HepG2 (cell line): ENCODE results near the gene WNT6. TPM values are rescaled to one million over a fixed set of nuclear protein-coding genes. Genes with fewer than 3 reads are reported as not detected.

Experiments used
- ATAC-seq: fragments of 200-7000 bp; cut with Tn5 transposase; 3 replicates; pipeline ENCODE4 v1.9.1; 2020; ENCODE audit warnings: mild to moderate bottlenecking, moderate library complexity
- BruUV-seq: library from RNA; stranded (reverse); fragments of 400-500 nt; replicated peaks from 2 replicates; lab custom pipeline; 2021; lab: Mats Ljungman, UMichigan
- CTCF ChIA-PET: fragments of 300-600 bp; formaldehyde crosslinking; extraction: SDS; loops from one replicate; lab custom pipeline; 2021; ENCODE audit warnings: low total read pairs, inconsistent platforms, low intra/inter-chr PET ratio; lab: Yijun Ruan, JAX
- POLR2A ChIA-PET: fragments of 350-600 bp; sonication (Branson Sonifier 250); formaldehyde crosslinking; loops from one replicate; lab custom pipeline; 2020; ENCODE audit warnings: antibody characterized with exemption, inconsistent platforms; lab: Yijun Ruan, JAX
- DNase-seq: peaks from one replicate; pipeline ENCODE4 v3.0.0-alpha.2; 2015; ENCODE audit warnings: low spot score
- FAIRE-seq: peaks from 3 replicates; lab custom pipeline; 2011; peaks lifted over from hg19 to GRCh38; lab: Jason Lieb, UNC
- H2AFZ ChIP-seq: one replicate; pipeline ENCODE4 v1.6.1; 2011; ENCODE audit warnings: low read length, inconsistent platforms
- H3K27ac ChIP-seq: fragments of 300-600 bp; 3 replicates; pipeline ENCODE4 v1.8.0; 2011; ENCODE audit warnings: mixed run types, mild to moderate bottlenecking, mixed read lengths, low read length, inconsistent platforms; ENCODE audit not compliant: insufficient read depth; ENCODE audit errors: extremely low read length
- H3K27me3 ChIP-seq, 2 experiments: fragments of 200-600 bp in 1 of 2; 2 replicates in 1 of 2; 3 replicates in 1 of 2; pipeline versions ENCODE4 v1.6.0 to v1.8.0; 2011; ENCODE audit warnings: low read length in 2 of 2, mild to moderate bottlenecking in 2 of 2, moderate library complexity in 2 of 2, inconsistent platforms in 1 of 2; ENCODE audit not compliant: insufficient read depth in 2 of 2, control insufficient read depth in 1 of 2
- H3K36me3 ChIP-seq, 2 experiments: fragments of 200-600 bp in 1 of 2; replicated peaks in 1 of 2; 2 replicates in 1 of 2; 3 replicates in 1 of 2; pipeline versions ENCODE4 v1.5.1 to v1.8.0; 2011; ENCODE audit warnings: low read length in 2 of 2, inconsistent platforms in 1 of 2; ENCODE audit not compliant: insufficient read depth in 2 of 2, control insufficient read depth in 1 of 2
- H3K4me1 ChIP-seq: 2 replicates; pipeline ENCODE4 v1.5.1; 2012; ENCODE audit warnings: low read length, inconsistent platforms; ENCODE audit not compliant: insufficient read depth
- H3K4me2 ChIP-seq: 2 replicates; pipeline ENCODE4 v1.6.0; 2011; ENCODE audit warnings: low read depth, low read length, inconsistent platforms
- H3K4me3 ChIP-seq, 3 experiments: fragments of 200-600 bp in 1 of 3; sonication (generic), shearing (Covaris generic) in 1 of 3; replicated peaks in 1 of 3; 2 replicates each; pipeline ENCODE4 v1.5.1; 2011 to 2016; ENCODE audit warnings: low read length in 3 of 3, inconsistent platforms in 2 of 3, low read depth in 2 of 3, mild to moderate bottlenecking in 2 of 3, control low read depth in 1 of 3, mixed read lengths in 1 of 3; ENCODE audit not compliant: insufficient read depth in 1 of 3
- H3K79me2 ChIP-seq: one replicate; pipeline ENCODE4 v1.6.1; 2011; ENCODE audit warnings: low read length, inconsistent platforms; ENCODE audit not compliant: insufficient read depth
- H3K9ac ChIP-seq: 2 replicates; pipeline ENCODE4 v1.6.0; 2011; ENCODE audit warnings: mild to moderate bottlenecking, low read depth, low read length, inconsistent platforms; ENCODE audit not compliant: insufficient read depth
- H3K9me3 ChIP-seq: 2 replicates; pipeline ENCODE4 v1.5.1; 2012; ENCODE audit warnings: mild to moderate bottlenecking, low read length
- H4K20me1 ChIP-seq: 2 replicates; pipeline ENCODE4 v1.6.0; 2011; ENCODE audit warnings: inconsistent platforms, mild to moderate bottlenecking, low read length, moderate library complexity; ENCODE audit not compliant: insufficient read depth
- ARNT ChIP-seq: fragments of 450-650 bp; IDR thresholded peaks from 2 replicates; pipeline ENCODE4 v1.6.1; 2017
- ATF1 ChIP-seq: IDR thresholded peaks from 2 replicates; pipeline ENCODE4 v1.6.1; 2016; ENCODE audit warnings: mild to moderate bottlenecking, control low read depth
- ELF4 ChIP-seq: sonication (generic); formaldehyde crosslinking; IDR thresholded peaks from 2 replicates; pipeline ENCODE4 v1.5.0; 2020; ENCODE audit warnings: missing genetic modification reagents, mild to moderate bottlenecking, moderate library complexity, borderline replicate concordance
- GFI1 ChIP-seq: sonication (generic); formaldehyde crosslinking; IDR thresholded peaks from 2 replicates; pipeline ENCODE4 v1.5.0; 2020; ENCODE audit warnings: missing genetic modification reagents, mild to moderate bottlenecking, borderline replicate concordance
- GTF3A ChIP-seq: sonication (generic); formaldehyde crosslinking; conservative IDR thresholded peaks from 2 replicates; pipeline ENCODE4 v1.4.0; 2020; ENCODE audit warnings: mild to moderate bottlenecking, missing genetic modification reagents
- HCFC1 ChIP-seq: fragments of 150-350 bp; IDR thresholded peaks from 2 replicates; pipeline ENCODE4 v1.6.1; 2014; ENCODE audit warnings: low read depth, low read length
- MAZ ChIP-seq, 2 experiments: sonication (generic) in 1 of 2; formaldehyde crosslinking in 1 of 2; IDR thresholded peaks; 2 replicates each; pipeline versions ENCODE4 v1.5.0 to v1.6.1; 2012 to 2020; ENCODE audit warnings: low read depth in 2 of 2, mild to moderate bottlenecking in 2 of 2, borderline replicate concordance in 1 of 2, improper control_type of control experiment in 1 of 2, low read length in 1 of 2, missing genetic modification reagents in 1 of 2, moderate library complexity in 1 of 2
- MEIS2 ChIP-seq: sonication (generic); formaldehyde crosslinking; IDR thresholded peaks from 2 replicates; pipeline ENCODE4 v1.9.0; 2021; ENCODE audit warnings: mild to moderate bottlenecking, missing genetic modification reagents
- RFXAP ChIP-seq: sonication (generic); formaldehyde crosslinking; IDR thresholded peaks from 2 replicates; pipeline ENCODE4 v1.4.0; 2020; ENCODE audit warnings: missing genetic modification reagents, borderline replicate concordance
- SMAD9 ChIP-seq: sonication (generic); formaldehyde crosslinking; IDR thresholded peaks from 2 replicates; pipeline ENCODE4 v1.5.1; 2020; ENCODE audit warnings: mild to moderate bottlenecking, missing genetic modification reagents
- ZKSCAN5 ChIP-seq: sonication (generic); formaldehyde crosslinking; IDR thresholded peaks from 2 replicates; pipeline ENCODE4 v1.5.1; 2020; ENCODE audit warnings: mild to moderate bottlenecking, missing genetic modification reagents
- ZNF720 ChIP-seq: sonication (generic); formaldehyde crosslinking; IDR thresholded peaks from 2 replicates; pipeline ENCODE4 v1.4.0; 2020; ENCODE audit warnings: missing genetic modification reagents
- ZNF83 ChIP-seq: sonication (generic); formaldehyde crosslinking; IDR thresholded peaks from 2 replicates; pipeline ENCODE4 v1.4.0; 2020; ENCODE audit warnings: missing genetic modification reagents, mild to moderate bottlenecking, borderline replicate concordance
- WGBS: methylation state at CpG from one replicate; pipeline ENCODE4 v1.1.6; 2017; ENCODE audit warnings: low lambda C conversion rate; 5-methylcytosine and 5-hydroxymethylcytosine counted together
- in situ Hi-C: cut with HindIII; loops from 2 replicates; pipeline ENCODE4 v1.10.0; 2017; ENCODE audit warnings: low pct_unique_long_range_greater_than_20kb; ENCODE audit not compliant: extremely low pct_ligation_motif_present
- intact Hi-C: fragments of 100-400 bp; cut with micrococcal nuclease; formaldehyde crosslinking; loops from one replicate; pipeline ENCODE4 v1.10.0; 2022; ENCODE audit not compliant: unreplicated experiment
- polyA plus RNA-seq, 8 experiments: library from polyadenylated mRNA; depleted of rRNA in 3 of 8; stranded (reverse) in 7 of 8; unstranded in 1 of 8; fragments of >200 nt; fragmentation: Illumina TruSeq in 4 of 8; extraction: Trizol in 4 of 8; gene quantifications; 2 replicates each; pipeline versions ENCODE4 v1.2.1 to v1.2.3, GENCODE V29; 2011 to 2016; ENCODE audit warnings: low read depth in 4 of 8, missing spikeins in 1 of 8, mixed read lengths in 1 of 8; ENCODE audit not compliant: insufficient read depth in 1 of 8
- total RNA-seq, 5 experiments: library from RNA; depleted of rRNA; stranded (reverse); fragments of >200 nt; fragmentation: Illumina TruSeq; extraction: Trizol; gene quantifications; 2 replicates each; pipeline ENCODE4 v1.2.3, GENCODE V29; 2016; ENCODE audit warnings: low read depth in 1 of 5
- TF ChIP-seq, protein P1 (sequence below): sonication (generic); formaldehyde crosslinking; conservative IDR thresholded peaks from 2 replicates; pipeline ENCODE4 v1.8.0; 2022; ENCODE audit warnings: low read depth, missing genetic modification reagents
- TF ChIP-seq, protein P2 (sequence below): sonication (generic); formaldehyde crosslinking; IDR thresholded peaks from 2 replicates; pipeline ENCODE4 v1.4.0; 2020; ENCODE audit warnings: missing genetic modification reagents
- TF ChIP-seq, protein P3 (sequence below): sonication (generic); formaldehyde crosslinking; IDR thresholded peaks from 2 replicates; pipeline ENCODE4 v1.5.0; 2020; ENCODE audit warnings: missing genetic modification reagents, mild to moderate bottlenecking, borderline replicate concordance
- TF ChIP-seq, protein P4 (sequence below): sonication (generic); formaldehyde crosslinking; IDR thresholded peaks from 2 replicates; pipeline ENCODE4 v1.5.1; 2020; ENCODE audit warnings: mild to moderate bottlenecking, missing genetic modification reagents, borderline replicate concordance

WNT6 gene
- total and polyA plus RNA-seq, 2 of the 13 experiments (the other 11 are each of a cell fraction or from before 2014, with no cell fraction given): 0.20 TPM; not detected in 1

DNA sequence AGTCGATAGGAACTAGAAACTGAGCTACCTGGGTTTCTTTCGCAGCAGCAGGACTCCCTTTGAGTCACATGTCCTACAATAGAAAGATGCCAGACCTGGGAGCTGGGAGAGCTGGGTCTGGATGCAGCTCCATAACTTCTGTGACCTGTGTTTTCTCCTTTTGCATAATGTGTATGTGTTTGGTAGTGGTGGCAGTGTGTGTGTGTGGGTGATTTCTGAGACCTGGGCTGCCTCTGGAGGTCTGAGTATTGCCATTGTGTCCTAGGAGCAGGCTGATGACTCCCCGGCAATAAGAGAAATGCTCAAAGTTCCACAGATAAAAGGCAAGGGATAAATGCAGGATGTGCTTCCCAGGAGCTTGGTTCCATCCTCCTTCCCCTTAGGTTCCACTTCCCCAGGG is 27.5 kb downstream of the WNT6 start:
- Histone ChIP-seq H3K4me1 (peaks cover 6% of the 10 kb centered on the region), H2AFZ (no peak overlapping the region), H3K27ac (no peak overlapping the region), H3K4me3 (no peak overlapping the region), H3K9me3 (no peaks in the 10 kb centered on the region), H3K36me3 (no peaks in the 10 kb centered on the region), H4K20me1 (peaks cover 4% of the 10 kb centered on the region; the same call in 1 of the 2 replicates), H3K9ac (no peak overlapping the region), H3K27me3 (peaks cover 23 to 84% of the 10 kb centered on the region in 2 experiments), H3K79me2 (no peaks in the 10 kb centered on the region), H3K4me2 (no peak overlapping the region)
- no TSS peak for BruUV-seq
- in situ Hi-C loops (no loop called here), intact Hi-C loops (no loop called here)
- DNase-seq: no peak
- no peak for ATAC-seq
- ChIA-PET POLR2A (no interaction called here), CTCF (no interaction called here)
- no peak for FAIRE-seq
- WGBS: 13% methylated on average over 3 of the region's 3 CpGs
- TF ChIP-seq, protein P1, sequence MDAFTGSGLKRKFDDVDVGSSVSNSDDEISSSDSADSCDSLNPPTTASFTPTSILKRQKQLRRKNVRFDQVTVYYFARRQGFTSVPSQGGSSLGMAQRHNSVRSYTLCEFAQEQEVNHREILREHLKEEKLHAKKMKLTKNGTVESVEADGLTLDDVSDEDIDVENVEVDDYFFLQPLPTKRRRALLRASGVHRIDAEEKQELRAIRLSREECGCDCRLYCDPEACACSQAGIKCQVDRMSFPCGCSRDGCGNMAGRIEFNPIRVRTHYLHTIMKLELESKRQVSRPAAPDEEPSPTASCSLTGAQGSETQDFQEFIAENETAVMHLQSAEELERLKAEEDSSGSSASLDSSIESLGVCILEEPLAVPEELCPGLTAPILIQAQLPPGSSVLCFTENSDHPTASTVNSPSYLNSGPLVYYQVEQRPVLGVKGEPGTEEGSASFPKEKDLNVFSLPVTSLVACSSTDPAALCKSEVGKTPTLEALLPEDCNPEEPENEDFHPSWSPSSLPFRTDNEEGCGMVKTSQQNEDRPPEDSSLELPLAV: no peak
- TF ChIP-seq, protein P2, sequence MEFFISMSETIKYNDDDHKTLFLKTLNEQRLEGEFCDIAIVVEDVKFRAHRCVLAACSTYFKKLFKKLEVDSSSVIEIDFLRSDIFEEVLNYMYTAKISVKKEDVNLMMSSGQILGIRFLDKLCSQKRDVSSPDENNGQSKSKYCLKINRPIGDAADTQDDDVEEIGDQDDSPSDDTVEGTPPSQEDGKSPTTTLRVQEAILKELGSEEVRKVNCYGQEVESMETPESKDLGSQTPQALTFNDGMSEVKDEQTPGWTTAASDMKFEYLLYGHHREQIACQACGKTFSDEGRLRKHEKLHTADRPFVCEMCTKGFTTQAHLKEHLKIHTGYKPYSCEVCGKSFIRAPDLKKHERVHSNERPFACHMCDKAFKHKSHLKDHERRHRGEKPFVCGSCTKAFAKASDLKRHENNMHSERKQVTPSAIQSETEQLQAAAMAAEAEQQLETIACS (CRISPR knock-in tag): no peak
- TF ChIP-seq ARNT: no peak
- TF ChIP-seq, protein P3, sequence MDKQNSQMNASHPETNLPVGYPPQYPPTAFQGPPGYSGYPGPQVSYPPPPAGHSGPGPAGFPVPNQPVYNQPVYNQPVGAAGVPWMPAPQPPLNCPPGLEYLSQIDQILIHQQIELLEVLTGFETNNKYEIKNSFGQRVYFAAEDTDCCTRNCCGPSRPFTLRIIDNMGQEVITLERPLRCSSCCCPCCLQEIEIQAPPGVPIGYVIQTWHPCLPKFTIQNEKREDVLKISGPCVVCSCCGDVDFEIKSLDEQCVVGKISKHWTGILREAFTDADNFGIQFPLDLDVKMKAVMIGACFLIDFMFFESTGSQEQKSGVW (CRISPR knock-in tag): no peak
- no peak for TF ChIP-seq ZKSCAN5 (CRISPR knock-in tag)
- no peak for TF ChIP-seq ATF1 (CRISPR knock-in tag)
- no peak for TF ChIP-seq ZNF83 (CRISPR knock-in tag)
- TF ChIP-seq ZNF720 (CRISPR knock-in tag): no peak
- TF ChIP-seq, protein P4, sequence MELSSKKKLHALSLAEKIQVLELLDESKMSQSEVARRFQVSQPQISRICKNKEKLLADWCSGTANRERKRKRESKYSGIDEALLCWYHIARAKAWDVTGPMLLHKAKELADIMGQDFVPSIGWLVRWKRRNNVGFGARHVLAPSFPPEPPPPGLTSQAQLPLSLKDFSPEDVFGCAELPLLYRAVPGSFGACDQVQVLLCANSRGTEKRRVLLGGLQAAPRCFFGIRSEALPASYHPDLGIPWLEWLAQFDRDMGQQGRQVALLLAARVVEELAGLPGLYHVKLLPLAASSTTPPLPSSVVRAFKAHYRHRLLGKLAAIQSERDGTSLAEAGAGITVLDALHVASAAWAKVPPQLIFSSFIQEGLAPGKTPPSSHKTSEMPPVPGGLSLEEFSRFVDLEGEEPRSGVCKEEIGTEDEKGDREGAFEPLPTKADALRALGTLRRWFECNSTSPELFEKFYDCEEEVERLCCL: no peak
- no peak for TF ChIP-seq HCFC1
- no peak for TF ChIP-seq MEIS2 (CRISPR knock-in tag)
- no peak for TF ChIP-seq MAZ (IDR thresholded peaks at IDR 0.05; ENCODE audit: borderline replicate concordance, low read depth, low read length)
- TF ChIP-seq MAZ (CRISPR knock-in tag; IDR thresholded peaks at IDR 0.05; ENCODE audit: low read depth): no peak
- no peak for TF ChIP-seq ELF4 (CRISPR knock-in tag)
- no peak for TF ChIP-seq GTF3A (CRISPR knock-in tag)
- no peak for TF ChIP-seq RFXAP (CRISPR knock-in tag)
- no peak for TF ChIP-seq SMAD9 (CRISPR knock-in tag)
- no peak for TF ChIP-seq GFI1 (CRISPR knock-in tag)
